Neural cell (in vitro differentiated cells): ENCODE results near the gene PTTG1.

Source experiments
- CTCF ChIP-seq: fragments of 450-650 bp; IDR thresholded peaks from 2 replicates; pipeline ENCODE4 v1.5.1; 2014; ENCODE audit warnings: antibody characterized with exemption, mild to moderate bottlenecking, moderate library complexity; ENCODE audit not compliant: poor library complexity, severe bottlenecking
- EZH2 ChIP-seq: fragments of 200-600, 300-800 bp; shearing (Covaris generic), sonication (generic); IDR thresholded peaks from 2 replicates; pipeline ENCODE4 v1.6.1; 2014; ENCODE audit warnings: antibody characterized with exemption, low read length, borderline replicate concordance, mild to moderate bottlenecking; ENCODE audit not compliant: insufficient read depth, poor library complexity, severe bottlenecking
- POLR2AphosphoS5 ChIP-seq: IDR thresholded peaks from 2 replicates; pipeline ENCODE4 v1.6.1; 2012

GRCh38 chr5:160390787-160391696, 30.6 kb upstream of the PTTG1 start:
- TF ChIP-seq CTCF, result peak; percentile 76
- no peak for TF ChIP-seq POLR2AphosphoS5
- no peak for TF ChIP-seq EZH2
